ENCODE data around the gene PIM3. TPM values are rescaled to one million over a fixed set of nuclear protein-coding genes. Genes with fewer than 3 reads are reported as not detected.
"Not testable (repeated sequence)": the region's sequence is repeated elsewhere in the genome, so short reads cannot be mapped to it uniquely, and the experiment has no call there.

The PIM3 gene
- total RNA-seq, 1 experiment from 2014 or later = 86.3 TPM

DNA sequence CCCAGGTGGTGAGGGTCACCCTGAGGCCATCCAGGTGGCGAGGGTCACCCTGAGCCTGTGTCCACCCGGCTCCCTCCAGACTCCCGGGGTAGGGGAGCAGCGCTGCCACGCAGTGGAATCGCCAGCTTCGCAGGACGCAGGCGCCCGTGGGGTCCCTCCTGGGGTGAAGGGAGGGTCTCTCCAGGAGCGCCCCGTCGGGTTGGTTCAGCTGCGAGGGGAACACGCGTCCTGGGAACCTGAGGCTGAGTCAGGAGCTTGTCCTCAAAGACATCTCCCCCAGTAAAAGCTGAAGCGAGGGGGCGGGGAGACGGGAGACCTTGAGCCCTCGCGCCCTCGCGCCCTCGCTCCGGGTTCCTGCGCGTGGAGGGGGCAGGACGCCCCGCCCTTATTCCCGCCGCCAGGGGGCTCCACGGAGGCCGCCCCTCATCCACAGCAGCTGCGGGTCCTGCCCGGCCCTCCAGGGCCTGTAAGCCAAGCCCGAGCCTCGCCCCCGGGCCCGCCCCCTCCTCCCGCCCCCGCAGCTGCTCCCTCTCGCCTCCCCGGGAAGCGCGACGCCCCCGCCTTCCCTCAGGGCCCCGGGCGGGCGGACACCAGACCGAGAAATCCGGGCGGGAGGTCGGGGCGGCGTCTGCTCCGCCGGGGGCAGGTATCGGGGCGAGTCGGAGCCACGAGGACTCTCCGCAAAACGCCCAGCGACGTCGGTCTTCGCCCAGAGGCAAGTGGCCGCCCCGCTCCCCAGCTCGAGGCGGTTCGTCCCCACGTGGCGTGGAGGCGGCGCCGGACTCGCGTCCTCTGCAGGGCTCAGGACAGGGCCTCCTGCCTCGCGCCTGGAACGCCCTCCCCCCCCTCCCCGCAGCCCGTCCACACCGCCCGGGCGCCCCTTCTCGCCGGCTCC is 22.8 kb downstream of the PIM3 start:
- TF ChIP-seq, protein P1, sequence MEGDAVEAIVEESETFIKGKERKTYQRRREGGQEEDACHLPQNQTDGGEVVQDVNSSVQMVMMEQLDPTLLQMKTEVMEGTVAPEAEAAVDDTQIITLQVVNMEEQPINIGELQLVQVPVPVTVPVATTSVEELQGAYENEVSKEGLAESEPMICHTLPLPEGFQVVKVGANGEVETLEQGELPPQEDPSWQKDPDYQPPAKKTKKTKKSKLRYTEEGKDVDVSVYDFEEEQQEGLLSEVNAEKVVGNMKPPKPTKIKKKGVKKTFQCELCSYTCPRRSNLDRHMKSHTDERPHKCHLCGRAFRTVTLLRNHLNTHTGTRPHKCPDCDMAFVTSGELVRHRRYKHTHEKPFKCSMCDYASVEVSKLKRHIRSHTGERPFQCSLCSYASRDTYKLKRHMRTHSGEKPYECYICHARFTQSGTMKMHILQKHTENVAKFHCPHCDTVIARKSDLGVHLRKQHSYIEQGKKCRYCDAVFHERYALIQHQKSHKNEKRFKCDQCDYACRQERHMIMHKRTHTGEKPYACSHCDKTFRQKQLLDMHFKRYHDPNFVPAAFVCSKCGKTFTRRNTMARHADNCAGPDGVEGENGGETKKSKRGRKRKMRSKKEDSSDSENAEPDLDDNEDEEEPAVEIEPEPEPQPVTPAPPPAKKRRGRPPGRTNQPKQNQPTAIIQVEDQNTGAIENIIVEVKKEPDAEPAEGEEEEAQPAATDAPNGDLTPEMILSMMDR (IDR thresholded peaks at IDR 0.05; ENCODE audit: unreplicated experiment) = peak; percentile 63
- Mint-ChIP-seq H3K9me3 (ENCODE audit: low read depth, unreplicated experiment) (peaks cover 16% of the 10 kb centered on the region), H3K4me1 (ENCODE audit: low read depth, unreplicated experiment) (no peaks in the 10 kb centered on the region), H3K4me3 (ENCODE audit: low read depth, unreplicated experiment) (no peak overlapping the region), H3K36me3 (ENCODE audit: insufficient read depth, unreplicated experiment) (no peaks in the 10 kb centered on the region), H3K27ac (ENCODE audit: unreplicated experiment) (no peak overlapping the region), H3K27me3 (ENCODE audit: unreplicated experiment) (peaks cover 28% of the 10 kb centered on the region)
- intact Hi-C loops (cut with micrococcal nuclease; ENCODE audit: unreplicated experiment) = no loop called here
- CTCF ChIA-PET = interaction anchor here (0.8 kb wide), 1 partner anchor 14 kb away, joined by 3 read pairs; no protein-coding TSS in a partner anchor
- no TSS peak for BruUV-seq (replicated peaks)
- DNase-seq = no peak

GRCh38 chr22:49986325-49986724 is 25.8 kb downstream of the PIM3 start:
- TF ChIP-seq, protein P1 (IDR thresholded peaks at IDR 0.05; ENCODE audit: unreplicated experiment) = no peak
- Mint-ChIP-seq H3K36me3 (ENCODE audit: insufficient read depth, unreplicated experiment) (no peaks in the 10 kb centered on the region), H3K9me3 (ENCODE audit: low read depth, unreplicated experiment) (peaks cover 17% of the 10 kb centered on the region), H3K4me1 (ENCODE audit: low read depth, unreplicated experiment) (no peaks in the 10 kb centered on the region), H3K27ac (ENCODE audit: unreplicated experiment) (no peak overlapping the region), H3K27me3 (ENCODE audit: unreplicated experiment) (peaks cover 28% of the 10 kb centered on the region), H3K4me3 (ENCODE audit: low read depth, unreplicated experiment) (no peak overlapping the region)
- CTCF ChIA-PET = no interaction called here
- no TSS peak for BruUV-seq (replicated peaks)
- intact Hi-C loops (cut with micrococcal nuclease; ENCODE audit: unreplicated experiment) = no loop called here
- DNase-seq = no peak

GRCh38 chr22:49989826-49990225 is 29.3 kb downstream of the PIM3 start:
- H3K36me3 Mint-ChIP-seq (ENCODE audit: insufficient read depth, unreplicated experiment); BruUV-seq (replicated peaks); H3K4me1 Mint-ChIP-seq (ENCODE audit: low read depth, unreplicated experiment); CTCF ChIA-PET; DNase-seq; H3K4me3 Mint-ChIP-seq (ENCODE audit: low read depth, unreplicated experiment); H3K27ac Mint-ChIP-seq (ENCODE audit: unreplicated experiment): not testable (repeated sequence)
- intact Hi-C loops (cut with micrococcal nuclease; ENCODE audit: unreplicated experiment) = loop anchor here (5.0 kb wide), 2 partner anchors 37 to 58 kb away; no protein-coding TSS in a partner anchor
- peaks cover 15% of the 10 kb centered on the region for H3K27me3 Mint-ChIP-seq (ENCODE audit: unreplicated experiment)
- peaks cover 17% of the 10 kb centered on the region for H3K9me3 Mint-ChIP-seq (ENCODE audit: low read depth, unreplicated experiment)

GRCh38 chr22:49991167-49991566 is 30.6 kb downstream of the PIM3 start:
- H3K4me3 Mint-ChIP-seq (ENCODE audit: low read depth, unreplicated experiment) = no peak overlapping the region
- DNase-seq = no peak
- no TSS peak for BruUV-seq (replicated peaks)
- H3K36me3 Mint-ChIP-seq (ENCODE audit: insufficient read depth, unreplicated experiment) = no peaks in the 10 kb centered on the region
- peaks cover 6% of the 10 kb centered on the region for H3K4me1 Mint-ChIP-seq (ENCODE audit: low read depth, unreplicated experiment)
- intact Hi-C loops (cut with micrococcal nuclease; ENCODE audit: unreplicated experiment) = loop anchor here (5.0 kb wide), 2 partner anchors 36 to 59 kb away; no protein-coding TSS in a partner anchor
- TF ChIP-seq, protein P1 (IDR thresholded peaks at IDR 0.05; ENCODE audit: unreplicated experiment) = no peak
- CTCF ChIA-PET = interaction anchor here (1.1 kb wide), 1 partner anchor 39 kb away, joined by 3 read pairs; no protein-coding TSS in a partner anchor
- peaks cover 2% of the 10 kb centered on the region for H3K27me3 Mint-ChIP-seq (ENCODE audit: unreplicated experiment)
- no peak overlapping the region for H3K27ac Mint-ChIP-seq (ENCODE audit: unreplicated experiment)
- peaks cover 9% of the 10 kb centered on the region for H3K9me3 Mint-ChIP-seq (ENCODE audit: low read depth, unreplicated experiment)

All from Calu3 (cell line).